Mesenteric fat pad (tissue), 1 donor: ENCODE data around the gene DTX4. TPM values are rescaled to one million over a fixed set of nuclear protein-coding genes. Genes with fewer than 3 reads are reported as not detected.

Source experiments
- DNase-seq: peaks from one replicate; pipeline ENCODE4 v3.0.0-alpha.2; 2020; ENCODE audit warnings: low spot score
- total RNA-seq: library from RNA; stranded (reverse); fragmentation: NEBNext Ultra II Directional; extraction: Animal tissue kit (Norgen Biotek cat#: 25700); gene quantifications from one replicate; pipeline ENCODE4 v1.2.1, GENCODE V29; 2021
- donor health status: DM: yes; HTN: yes; CAD: no.

Gene DTX4
- total RNA-seq, 1 donor from 2014 or later, result 60.8 TPM

DNA sequence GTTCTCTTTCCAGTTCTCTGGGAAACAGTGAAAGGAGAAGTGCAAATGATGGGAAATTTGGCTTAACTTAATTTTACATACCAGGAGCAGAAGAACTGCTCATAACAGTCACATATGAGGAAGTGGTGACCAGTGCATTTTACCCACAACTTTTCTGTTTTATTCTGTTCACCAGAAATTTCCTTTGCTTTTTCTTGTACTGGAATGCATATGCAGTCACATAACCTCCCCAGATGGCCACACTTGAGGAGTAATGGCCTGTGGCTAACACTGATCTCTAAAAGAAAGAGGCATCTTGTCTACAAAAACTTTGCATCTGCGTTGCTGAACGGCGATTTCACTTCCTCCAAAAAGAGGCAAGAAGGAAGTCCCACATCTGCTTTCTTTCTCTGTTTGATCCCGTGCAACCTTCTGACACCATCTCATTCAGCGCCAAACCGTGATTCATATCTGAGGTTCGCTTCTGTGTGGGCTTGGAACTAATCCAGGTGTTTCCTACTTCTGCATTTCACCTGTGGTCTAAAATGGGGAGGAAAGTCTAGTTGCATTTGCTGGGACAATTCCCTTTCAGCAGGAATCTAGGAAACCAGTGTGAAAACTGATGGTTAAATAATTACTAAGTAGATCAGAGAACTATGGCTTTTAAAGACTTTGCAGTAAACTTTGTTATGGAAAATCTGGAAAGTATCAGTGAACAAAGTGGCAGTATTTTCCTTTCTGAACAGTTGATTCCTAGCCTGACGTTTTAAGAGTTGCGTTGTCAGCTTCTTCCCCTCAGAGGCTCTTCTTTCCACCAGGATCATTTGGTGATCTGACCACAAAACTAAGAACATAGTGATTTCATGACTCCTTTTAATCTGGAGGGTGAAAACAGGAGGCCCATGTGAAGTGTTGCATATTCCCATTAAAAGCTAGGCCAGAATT lies 45.0 kb downstream of the DTX4 start:
- no peak for DNase-seq

DNA sequence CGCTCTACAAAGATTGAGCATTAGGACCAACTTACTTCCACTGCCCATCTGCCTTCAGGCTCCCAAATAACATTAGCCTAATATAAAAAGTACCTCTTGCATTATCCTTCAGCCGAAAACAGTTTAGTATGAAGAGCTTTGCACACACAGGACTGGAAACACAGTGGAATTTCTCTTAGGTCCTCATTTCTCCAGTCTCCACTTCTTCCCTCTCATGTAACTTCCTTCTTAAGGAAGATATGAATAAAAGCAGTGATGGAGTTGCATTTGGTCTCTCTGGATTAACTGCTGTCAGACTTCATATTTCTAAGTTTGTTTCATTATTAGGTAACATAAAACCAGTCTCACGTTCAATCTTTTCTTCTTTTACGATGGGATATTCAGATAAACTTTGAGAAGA lies 46.4 kb downstream of the DTX4 start:
- no peak for DNase-seq

DNA sequence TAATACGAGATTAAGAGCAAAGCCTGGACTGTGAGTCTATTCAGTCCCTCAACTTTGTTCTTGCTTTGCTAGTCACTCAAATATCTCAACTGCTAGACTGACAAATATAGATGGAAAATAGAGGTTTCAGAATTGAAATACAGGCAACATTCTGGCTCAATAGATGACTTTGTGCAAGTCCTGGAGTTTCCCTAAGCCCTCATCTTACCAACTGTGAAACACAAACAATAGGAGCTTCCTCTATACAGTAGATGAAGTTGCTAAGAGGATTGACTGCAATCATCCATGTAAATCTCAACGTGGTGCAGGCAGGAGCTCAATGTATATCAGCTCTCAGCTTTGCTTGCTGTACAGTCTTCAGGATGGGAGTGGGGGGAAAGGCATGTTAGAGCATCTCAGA lies 47.0 kb downstream of the DTX4 start:
- no peak for DNase-seq

DNA sequence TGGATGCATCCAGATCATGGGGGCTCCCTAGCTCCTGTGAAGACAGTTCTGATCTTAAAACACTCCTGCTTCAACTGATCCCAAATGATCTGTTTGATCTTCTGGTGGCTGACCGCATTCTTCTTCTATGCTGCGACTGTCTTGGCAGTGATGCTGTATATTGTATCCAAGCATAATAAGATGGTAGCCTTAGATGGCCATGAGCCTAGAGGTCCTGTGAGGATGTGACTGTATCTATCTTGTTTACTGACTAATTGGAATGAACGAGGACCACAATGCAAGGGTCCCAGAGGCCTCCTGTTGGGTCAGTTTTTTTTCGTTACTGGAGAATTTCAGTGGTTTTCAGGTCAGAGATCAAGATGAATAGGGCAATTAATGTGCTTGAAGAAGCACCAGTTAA lies 47.9 kb downstream of the DTX4 start:
- no peak for DNase-seq

DNA sequence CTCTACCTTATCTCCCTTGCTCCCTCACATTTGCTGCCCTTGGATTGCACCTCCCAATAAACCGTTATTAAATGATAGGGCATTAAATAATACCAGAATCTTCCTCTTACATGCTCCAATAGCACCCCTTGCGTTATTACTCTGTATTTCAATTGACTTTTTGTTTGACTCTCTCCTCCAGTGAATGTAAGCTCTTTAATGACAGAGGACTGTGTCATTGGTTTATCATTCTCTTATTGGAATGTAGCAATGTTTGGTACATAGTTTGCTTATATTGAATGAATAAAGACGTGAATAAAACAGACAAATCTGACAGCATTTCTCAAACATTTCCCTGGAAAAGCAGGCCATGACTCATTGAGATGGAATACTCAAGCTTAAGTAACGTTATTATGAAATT lies 49.5 kb downstream of the DTX4 start:
- no peak for DNase-seq

DNA sequence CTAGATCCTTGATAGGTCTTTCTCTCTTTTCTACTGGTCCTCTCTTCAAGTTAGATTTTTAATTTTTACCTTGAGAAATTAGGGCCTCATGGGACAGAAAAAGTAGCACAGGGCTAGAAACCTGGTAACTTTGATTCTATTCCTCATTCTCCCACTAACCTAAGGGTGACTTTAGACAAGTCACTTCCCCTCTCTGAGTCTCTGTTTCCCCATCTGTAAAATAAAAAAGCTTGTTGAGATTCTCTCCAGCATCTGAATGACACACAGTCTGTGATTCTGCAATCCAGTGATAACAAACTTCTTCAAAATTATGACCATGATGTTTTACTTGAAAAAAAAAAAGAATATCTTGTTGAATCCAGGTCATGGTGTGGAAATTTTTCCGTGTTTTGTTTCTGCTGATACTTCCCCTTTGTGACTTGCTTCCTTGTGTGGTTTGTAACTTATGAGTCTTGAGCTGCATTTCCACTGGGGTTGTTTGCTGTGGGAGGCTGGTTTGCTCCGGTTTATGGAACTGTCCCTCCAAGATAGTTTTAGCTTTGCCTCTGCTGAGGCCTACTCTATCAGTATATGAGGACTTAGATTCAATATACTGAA lies 50.6 kb downstream of the DTX4 start:
- no peak for DNase-seq

DNA sequence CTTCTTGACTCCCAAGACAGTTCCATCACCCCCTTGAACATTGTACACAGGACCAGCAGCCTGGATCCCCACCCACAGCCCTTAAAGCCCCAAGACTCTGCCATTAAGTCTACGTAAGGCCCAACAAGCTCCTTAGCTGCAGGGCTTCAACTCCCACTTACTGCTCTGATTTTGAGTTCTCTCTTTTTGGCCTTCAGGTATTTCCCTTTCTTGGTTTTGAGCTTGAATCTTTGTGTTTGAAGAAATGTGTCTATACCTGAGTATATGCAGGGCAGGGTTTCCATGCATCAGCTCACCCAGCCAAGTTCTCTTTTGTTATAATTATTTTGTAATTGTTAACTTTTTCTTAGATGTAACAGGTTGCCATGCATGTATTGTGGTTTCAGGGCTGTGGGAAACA lies 51.2 kb downstream of the DTX4 start:
- no peak for DNase-seq

DNA sequence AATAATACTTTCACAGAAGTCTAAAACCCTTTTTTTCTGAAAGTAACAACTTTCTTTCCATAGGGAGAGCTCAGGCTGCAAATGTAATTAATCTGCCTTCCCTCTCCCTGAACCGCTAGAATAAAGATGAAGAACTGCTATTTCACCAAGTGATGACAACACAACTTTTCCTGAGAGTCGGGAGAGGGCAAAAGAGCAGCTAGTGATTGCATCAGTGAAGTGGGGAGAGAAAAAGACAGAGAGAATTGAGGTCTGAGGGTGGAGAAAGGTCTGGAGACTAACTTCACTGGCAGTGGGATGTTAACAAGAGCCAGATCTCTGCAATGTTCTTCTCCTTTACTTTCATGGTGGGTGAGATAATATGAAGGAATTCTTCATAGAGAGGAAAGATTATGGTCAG lies 51.7 kb downstream of the DTX4 start:
- no peak for DNase-seq

DNA sequence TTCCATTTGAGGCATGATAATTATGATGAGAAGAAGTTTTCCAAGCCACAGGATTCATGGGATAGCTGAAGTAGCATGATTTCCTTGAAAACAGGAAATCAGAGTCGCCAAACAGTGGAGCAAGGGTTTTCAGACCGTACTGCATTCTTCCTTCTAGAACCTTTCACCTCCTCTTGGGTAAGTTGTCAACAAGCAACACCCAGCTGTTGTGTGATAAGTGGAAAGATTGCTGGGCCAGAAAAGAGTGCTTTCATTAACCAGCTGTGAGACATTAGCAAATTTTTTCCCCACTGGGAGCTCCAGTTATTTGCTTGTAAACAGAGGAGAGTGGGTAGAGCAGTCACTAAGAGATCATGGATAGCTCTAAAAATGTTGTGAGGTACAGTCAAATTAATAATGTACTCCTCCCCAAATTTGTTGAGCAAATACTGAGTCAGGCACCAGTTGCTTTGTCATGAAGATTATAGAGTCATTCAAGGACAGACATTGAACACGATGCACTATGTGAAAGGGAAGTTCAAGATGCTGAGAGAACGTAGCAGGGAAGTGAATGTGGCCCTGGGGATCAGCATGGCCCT lies 52.5 kb downstream of the DTX4 start:
- DNase-seq, result no peak

DNA sequence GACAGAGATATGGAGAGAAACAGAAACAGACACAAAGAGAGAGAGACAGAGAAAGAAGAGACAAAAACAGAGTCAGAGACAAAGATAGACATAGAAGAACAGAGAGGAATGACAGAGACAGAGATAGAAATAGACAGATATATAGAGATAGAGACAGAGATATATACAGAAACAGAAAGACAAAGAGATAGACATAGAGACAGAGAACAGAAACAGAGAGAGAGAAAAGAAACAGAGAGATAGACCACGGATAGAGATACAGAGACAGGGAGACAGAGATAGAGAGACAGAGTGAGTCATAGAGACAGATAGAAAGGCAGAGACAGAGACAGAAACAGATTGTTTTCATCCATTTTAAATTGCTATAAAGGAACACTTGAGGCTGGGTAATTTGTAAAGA lies 53.1 kb downstream of the DTX4 start:
- no peak for DNase-seq

DNA sequence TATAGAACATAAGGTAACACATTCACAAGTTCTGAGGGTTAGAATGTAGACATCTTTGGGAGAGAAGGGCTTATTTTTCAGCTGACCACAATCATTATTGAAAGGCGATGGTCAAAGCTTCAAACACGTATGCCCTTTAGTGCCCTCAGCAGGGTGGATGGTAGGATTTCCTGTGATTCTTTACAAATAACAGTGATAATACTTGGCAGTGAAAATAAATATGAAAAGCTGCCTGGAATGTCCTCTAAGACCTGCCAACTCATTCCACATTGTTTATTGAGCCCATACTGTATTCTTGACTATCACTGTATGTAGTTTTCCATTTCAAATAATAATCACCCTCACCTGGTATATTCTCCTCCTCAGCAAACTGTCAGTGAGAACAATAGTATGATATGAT lies 54.5 kb downstream of the DTX4 start:
- no peak for DNase-seq

DNA sequence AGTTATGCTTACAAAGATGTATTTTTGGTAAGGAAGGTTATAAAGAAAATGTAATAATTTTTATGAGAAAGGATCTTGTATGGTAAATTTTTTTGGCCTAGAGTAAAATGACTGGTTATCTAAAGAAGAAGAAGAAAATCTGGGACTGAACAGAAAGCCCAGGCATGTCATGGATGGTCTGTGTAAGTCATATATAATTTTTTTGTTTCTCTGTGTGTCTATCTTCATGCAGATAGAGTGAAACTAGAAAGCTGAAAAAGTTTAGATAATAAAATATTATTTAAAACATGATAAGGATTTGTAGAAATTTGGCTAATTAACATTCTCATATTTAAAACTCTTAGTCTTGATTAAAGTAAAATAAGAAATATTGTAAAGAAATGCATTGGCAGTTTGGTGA lies 68.4 kb downstream of the DTX4 start:
- DNase-seq, result no peak

DNA sequence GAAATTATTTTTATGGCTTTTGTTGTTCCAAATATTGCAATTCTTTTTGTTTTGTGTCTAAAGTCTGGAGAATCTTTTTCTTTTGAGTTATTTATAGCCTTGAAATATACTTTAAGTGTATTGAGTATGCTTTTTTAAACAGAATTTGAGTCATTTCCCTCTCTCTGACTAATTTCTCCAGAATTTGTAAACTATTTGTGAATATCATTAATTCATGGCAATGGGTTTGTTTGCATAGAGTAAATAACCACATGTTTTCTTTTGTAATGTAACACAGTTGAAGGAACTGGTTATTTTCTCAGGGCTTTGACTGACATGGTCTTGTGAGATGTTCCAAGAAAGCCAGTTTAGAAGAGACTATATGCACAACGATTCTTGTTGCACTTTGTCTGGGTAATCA lies 71.7 kb downstream of the DTX4 start:
- no peak for DNase-seq

DNA sequence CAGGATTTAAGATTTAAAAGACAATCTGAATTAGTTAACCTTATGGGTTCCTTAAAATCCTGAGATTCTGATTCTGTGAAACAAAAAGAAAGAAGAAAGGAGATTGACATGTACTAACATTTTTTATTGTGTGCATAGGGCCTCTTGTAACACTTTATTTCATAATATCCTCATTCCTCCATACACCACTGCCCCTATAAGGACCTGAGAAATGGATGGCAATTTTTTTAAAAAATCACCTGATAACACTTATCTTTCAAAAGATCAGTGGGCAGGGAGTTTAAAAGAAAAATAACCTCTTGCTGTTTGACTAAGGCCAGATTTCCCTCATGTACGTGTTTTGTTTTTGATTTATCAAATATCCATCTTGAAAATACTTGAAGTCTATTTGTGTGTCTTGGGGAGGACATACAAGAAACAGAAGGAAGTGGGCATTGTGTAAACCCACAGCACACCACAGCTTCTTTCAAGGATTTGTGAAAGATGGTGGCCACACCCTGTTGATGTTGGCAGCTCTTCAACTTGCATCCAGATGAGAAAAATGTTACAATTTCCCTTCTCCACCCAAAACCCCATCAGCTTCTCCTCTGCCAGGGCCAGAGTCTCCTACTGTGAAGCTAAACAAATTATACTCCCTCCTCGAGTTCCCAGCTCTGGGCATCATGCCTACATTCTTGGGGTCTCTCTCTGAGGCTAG lies 75.7 kb downstream of the DTX4 start:
- no peak for DNase-seq

DNA sequence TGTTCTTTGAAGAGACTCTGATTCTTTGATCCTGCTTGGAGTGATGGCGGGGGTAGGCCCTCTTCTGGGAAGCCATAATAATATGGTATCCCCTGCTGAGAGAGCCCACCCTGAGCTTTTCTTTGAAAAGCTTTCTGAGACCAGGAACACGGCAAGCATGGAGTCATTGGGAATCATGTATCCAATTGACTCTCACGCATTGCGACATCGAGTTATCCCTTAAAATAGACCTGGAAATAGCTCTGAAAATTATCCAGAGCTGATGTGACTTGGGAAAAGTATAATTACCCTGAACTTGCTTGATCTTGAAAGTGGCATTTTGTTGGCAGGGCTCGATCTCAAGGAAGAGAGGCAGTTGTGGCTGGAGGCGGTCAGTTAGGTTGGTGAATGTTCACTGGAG lies 77.6 kb downstream of the DTX4 start:
- no peak for DNase-seq

DNA sequence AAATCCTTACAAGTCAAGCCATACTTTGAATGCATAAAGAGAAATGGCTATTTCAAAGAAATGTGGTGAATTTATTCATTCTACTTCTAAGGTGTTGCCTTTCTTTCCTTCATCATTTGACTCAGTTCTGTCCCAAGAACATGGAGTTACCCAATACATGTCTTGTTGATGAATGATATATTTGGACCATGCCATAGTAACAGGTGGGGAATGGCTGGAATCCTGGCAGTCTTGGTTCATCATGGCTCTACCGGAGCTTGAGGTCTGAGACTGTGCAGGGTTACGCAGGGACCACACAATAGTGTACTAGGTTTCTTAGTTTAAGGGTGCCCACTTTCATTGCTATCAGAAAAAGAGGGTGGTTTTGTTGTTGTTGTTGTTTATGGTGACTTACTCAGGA lies 81.1 kb downstream of the DTX4 start:
- no peak for DNase-seq

DNA sequence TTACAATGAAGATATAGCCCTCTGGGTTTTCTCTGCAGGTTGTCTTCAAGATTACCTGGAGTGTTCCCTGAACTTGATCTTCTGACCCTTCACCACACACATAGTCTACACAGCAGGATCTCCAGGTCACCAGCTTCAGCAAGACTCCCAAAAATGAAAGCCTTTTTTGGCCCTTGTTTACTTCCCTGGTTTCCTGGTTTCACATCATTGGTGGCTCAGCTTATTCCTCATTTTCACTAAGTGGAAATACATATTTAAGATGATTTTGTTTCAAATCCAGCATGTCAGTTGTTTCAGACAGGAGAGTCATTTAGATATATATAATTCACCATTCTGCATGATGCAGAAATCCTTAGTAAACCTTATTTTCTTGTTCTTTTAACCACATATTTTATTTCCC lies 82.4 kb downstream of the DTX4 start:
- DNase-seq, result no peak

DNA sequence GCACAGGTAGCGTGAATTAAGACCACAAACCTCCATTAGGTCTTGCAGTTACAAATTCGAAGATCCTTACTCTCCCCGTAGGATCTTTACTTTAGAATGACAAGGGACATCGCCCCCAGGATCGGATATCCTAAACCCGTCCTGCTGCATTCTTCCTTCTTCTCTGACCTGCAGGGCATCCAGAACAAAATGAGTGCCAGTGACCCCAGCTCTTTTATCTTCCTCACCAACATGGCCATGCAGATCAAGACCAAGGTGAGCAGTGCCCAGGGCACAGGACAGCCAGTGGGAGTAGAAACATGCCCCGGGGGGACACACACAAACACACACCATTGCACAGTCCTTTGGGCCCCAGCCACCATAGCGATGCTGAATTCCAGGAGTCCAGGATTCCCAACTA lies 83.3 kb downstream of the DTX4 start:
- no peak for DNase-seq
